Stimulated activated CD8-positive, alpha-beta memory T cell treated with anti-CD3 and anti-CD28 coated beads, Interleukin-7, amount 100 ng/mL, for 1 hour (primary cell): ENCODE results near the gene DMBT1.
"Not testable (repeated sequence)": the region's sequence is repeated elsewhere in the genome, so short reads cannot be mapped to it uniquely, and the experiment has no call there.

ENCODE experiments used
- DNase-seq, 2 donors: peaks; one replicate each; pipeline ENCODE4 v3.0.0-alpha.2; 2020; ENCODE audit warnings: low read depth in 2 of 2

The DMBT1 gene

GRCh38 chr10:122577311-122577885 is 16.8 kb downstream of the DMBT1 start:
- DNase-seq: no peak

GRCh38 chr10:122586070-122586469 is 25.5 kb downstream of the DMBT1 start:
- not testable (repeated sequence) for DNase-seq

GRCh38 chr10:122587098-122587760 is 26.7 kb downstream of the DMBT1 start:
- no peak for DNase-seq

- DNase-seq: no peak
These were observed 27.8 kb downstream of the DMBT1 start for GRCh38 chr10:122588381-122588780.

GRCh38 chr10:122590153-122590552 is 29.6 kb downstream of the DMBT1 start:
- DNase-seq: no peak

- DNase-seq: no peak
These were observed 31.2 kb downstream of the DMBT1 start for GRCh38 chr10:122591736-122592135.

- no peak for DNase-seq
These were observed 31.6 kb downstream of the DMBT1 start for GRCh38 chr10:122592161-122592560.

- no peak for DNase-seq
These were observed 57.1 kb downstream of the DMBT1 start for GRCh38 chr10:122617476-122618270.

GRCh38 chr10:122618461-122619165 is 58.1 kb downstream of the DMBT1 start:
- no peak for DNase-seq

GRCh38 chr10:122620961-122621360 is 60.4 kb downstream of the DMBT1 start:
- not testable (repeated sequence) for DNase-seq

GRCh38 chr10:122624546-122624945 is 64.0 kb downstream of the DMBT1 start:
- DNase-seq: no peak

- DNase-seq: no peak
These were observed 70.0 kb downstream of the DMBT1 start for GRCh38 chr10:122630526-122630925.

- DNase-seq: no peak
These were observed 71.5 kb downstream of the DMBT1 start for GRCh38 chr10:122632031-122632430.

- no peak for DNase-seq
These were observed 72.0 kb downstream of the DMBT1 start for GRCh38 chr10:122632576-122632975.

- DNase-seq: no peak
These were observed 76.4 kb downstream of the DMBT1 start for GRCh38 chr10:122636953-122637352.

GRCh38 chr10:122637376-122637775 is 76.8 kb downstream of the DMBT1 start:
- no peak for DNase-seq

GRCh38 chr10:122638106-122638505 is 77.6 kb downstream of the DMBT1 start:
- DNase-seq: no peak

GRCh38 chr10:122639801-122640200 is 79.2 kb downstream of the DMBT1 start:
- DNase-seq: no peak

- DNase-seq: no peak
These were observed 80.4 kb downstream of the DMBT1 start for GRCh38 chr10:122640921-122641320.

- DNase-seq: no peak
These were observed 82.4 kb downstream of the DMBT1 start for GRCh38 chr10:122642726-122643605.

GRCh38 chr10:122643931-122644534 is 83.5 kb downstream of the DMBT1 start:
- no peak for DNase-seq
